Type B pancreatic cell (in vitro differentiated cells): ENCODE data around the gene ABTB1. TPM values are rescaled to one million over a fixed set of nuclear protein-coding genes. Genes with fewer than 3 reads are reported as not detected.

ENCODE experiments used
- DNase-seq: peaks from one replicate; pipeline ENCODE4 v3.0.0; 2021; ENCODE audit warnings: mixed read lengths; ENCODE audit not compliant: unreplicated experiment; ENCODE audit errors: extremely low spot score
- H3K27ac Mint-ChIP-seq: 2 replicates; pipeline ENCODE4 v1.8.0; 2021; ENCODE audit warnings: mild to moderate bottlenecking, mixed read lengths
- H3K27me3 Mint-ChIP-seq: 2 replicates; pipeline ENCODE4 v1.8.0; 2021; ENCODE audit warnings: mixed read lengths
- H3K36me3 Mint-ChIP-seq: 2 replicates; pipeline ENCODE4 v1.8.0; 2021; ENCODE audit warnings: mixed read lengths
- H3K4me1 Mint-ChIP-seq: one replicate; pipeline ENCODE4 v1.8.0; 2021; ENCODE audit warnings: mixed read lengths; ENCODE audit not compliant: unreplicated experiment
- H3K4me3 Mint-ChIP-seq: 2 replicates; pipeline ENCODE4 v1.8.0; 2021; ENCODE audit warnings: mild to moderate bottlenecking, mixed read lengths
- H3K9me3 Mint-ChIP-seq: 2 replicates; pipeline ENCODE4 v1.8.0; 2021; ENCODE audit warnings: mixed read lengths
- CTCF ChIP-seq: fragments of 200-600 bp; sonication (generic); conservative IDR thresholded peaks from 2 replicates; pipeline ENCODE4 v1.5.0; 2021; ENCODE audit warnings: antibody characterized with exemption, mild to moderate bottlenecking
- long read RNA-seq: library from polyadenylated mRNA; unstranded; transcript quantifications from one replicate; pipeline ENCODE4 v2.0.0, GENCODE V29; 2020
- total RNA-seq: library from RNA; stranded (reverse); gene quantifications from 2 replicates; pipeline ENCODE4 v1.2.1, GENCODE V29; 2021; ENCODE audit warnings: low replicate concordance

Gene ABTB1
- total RNA-seq: 11.6 and 17.8 TPM in 2 replicates
- long read RNA-seq, partial matches to known transcripts: 0 of 1 reads
- long read RNA-seq, other reads (novel, unspliced or antisense): 1 of 1 reads

- H3K4me1 Mint-ChIP-seq: peaks cover 4% of the 10 kb centered on the region
- no peaks in the 10 kb centered on the region for H3K9me3 Mint-ChIP-seq
- H3K27me3 Mint-ChIP-seq: peaks cover 5% of the 10 kb centered on the region
- H3K36me3 Mint-ChIP-seq: no peaks in the 10 kb centered on the region
- no peak for TF ChIP-seq CTCF
- peak within 1 kb of the TSS; percentile 89 for H3K4me3 Mint-ChIP-seq
- peak within 1 kb of the TSS; percentile 79 for H3K27ac Mint-ChIP-seq
- peak; percentile 82 for DNase-seq
These were observed at the start of gene ABTB1 for GRCh38 chr3:127672429-127673190. TSS of gene ABTB1 (plus strand) at chr3:127672952. CDS start at chr3:127673026, 74 bp downstream.

DNA sequence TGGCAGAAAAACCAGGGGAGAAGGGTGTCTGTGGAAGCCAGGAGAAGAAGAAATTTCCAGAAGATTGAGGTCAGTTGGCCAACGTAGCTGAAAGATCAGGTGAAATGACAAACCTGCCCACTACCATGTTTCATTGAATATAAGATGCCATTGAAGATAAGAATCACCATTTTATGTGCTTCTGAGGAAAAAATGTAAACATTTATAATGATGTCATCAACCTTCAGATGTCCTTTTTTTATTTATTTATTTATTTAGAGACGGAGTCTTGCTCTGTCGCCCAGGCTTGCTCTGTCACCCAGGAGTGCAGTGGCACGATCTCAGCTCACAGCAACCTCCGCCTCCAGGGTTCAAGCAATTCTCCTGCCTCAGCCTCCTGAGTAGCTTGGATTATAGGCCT, 48.7 kb upstream of the ABTB1 start:
- Mint-ChIP-seq H3K4me3 (no peak overlapping the region), H3K9me3 (no peaks in the 10 kb centered on the region), H3K27me3 (peaks cover 36% of the 10 kb centered on the region), H3K36me3 (peaks cover 16% of the 10 kb centered on the region), H3K4me1 (no peaks in the 10 kb centered on the region), H3K27ac (no peak overlapping the region)
- DNase-seq: no peak
- no peak for TF ChIP-seq CTCF

- Mint-ChIP-seq H3K27ac (no peak overlapping the region), H3K9me3 (no peaks in the 10 kb centered on the region), H3K4me1 (peaks cover 12% of the 10 kb centered on the region), H3K4me3 (no peak overlapping the region), H3K36me3 (peaks cover 10% of the 10 kb centered on the region), H3K27me3 (peaks cover 48% of the 10 kb centered on the region)
- DNase-seq: no peak
- no peak for TF ChIP-seq CTCF
These were observed 46.9 kb upstream of the ABTB1 start for GRCh38 chr3:127625821-127626220.

GRCh38 chr3:127628426-127628787, 44.3 kb upstream of the ABTB1 start:
- Mint-ChIP-seq H3K27ac (peak overlapping the region; percentile 3), H3K27me3 (peaks cover 58% of the 10 kb centered on the region), H3K36me3 (peaks cover 4% of the 10 kb centered on the region), H3K9me3 (no peaks in the 10 kb centered on the region), H3K4me1 (peaks cover 29% of the 10 kb centered on the region), H3K4me3 (peak overlapping the region; percentile 86)
- no peak for DNase-seq
- TF ChIP-seq CTCF: no peak

GRCh38 chr3:127628788-127629466, 43.8 kb upstream of the ABTB1 start, which contains the start of gene PODXL2:
TSS of gene PODXL2 (plus strand) at chr3:127629185. CDS start at chr3:127629220, 35 bp downstream.
- H3K4me1 Mint-ChIP-seq: peaks cover 29% of the 10 kb centered on the region
- DNase-seq: no peak
- H3K27me3 Mint-ChIP-seq: peaks cover 61% of the 10 kb centered on the region
- H3K4me3 Mint-ChIP-seq: peak within 1 kb of the TSS; percentile 90
- no peaks in the 10 kb centered on the region for H3K9me3 Mint-ChIP-seq
- H3K27ac Mint-ChIP-seq: peak within 1 kb of the TSS; percentile 44
- no peak for TF ChIP-seq CTCF
- H3K36me3 Mint-ChIP-seq: peaks cover 8% of the 10 kb centered on the region
